ENCODE measurements around the gene POLR1C.
"Not testable (repeated sequence)": the region's sequence is repeated elsewhere in the genome, so short reads cannot be mapped to it uniquely, and the experiment has no call there.

The POLR1C gene

GRCh38 chr6:43516697-43517504, at the start of gene POLR1C, which contains the start of gene YIPF3:
POLR1C (plus strand) TSS chr6:43517089; CDS start chr6:43517110, 21 bp downstream.
YIPF3 (minus strand) TSS chr6:43516926; CDS start chr6:43516807, 119 bp downstream.
- Histone ChIP-seq H3K36me3 (peaks cover 22 to 64% (median 49%) of the 10 kb centered on the region in 3 donors), H3K27ac (peak within 1 kb of the TSS; percentile 79 to 85), H3K4me3 (peak within 1 kb of the TSS; percentile 60 to 85), H3K27me3 (no peaks in the 10 kb centered on the region), H3K9me3 (no peaks in the 10 kb centered on the region), H3K4me1 (peaks cover 0 to 43% (median 30%) of the 10 kb centered on the region in 4 donors)
- intact Hi-C loops (cut with DNase I; ENCODE audit: low total_unique reads): no loop called here
- peak; percentile 97 to 99 for DNase-seq
- TF ChIP-seq CTCF (IDR thresholded peaks at IDR 0.05): no peak

GRCh38 chr6:43467265-43467664, 49.6 kb upstream of the POLR1C start:
- H3K27me3 ChIP-seq: peaks cover 0 to 38% of the 10 kb centered on the region in 2 donors
- H3K4me3 ChIP-seq; H3K27ac ChIP-seq; H3K9me3 ChIP-seq; H3K36me3 ChIP-seq; DNase-seq; H3K4me1 ChIP-seq; intact Hi-C loops (cut with DNase I; ENCODE audit: low total_unique reads): not testable (repeated sequence)

GRCh38 chr6:43467752-43468151, 49.1 kb upstream of the POLR1C start:
- no peak for TF ChIP-seq CTCF (IDR thresholded peaks at IDR 0.05)
- no peaks in the 10 kb centered on the region for H3K9me3 ChIP-seq
- intact Hi-C loops (cut with DNase I; ENCODE audit: low total_unique reads): no loop called here
- H3K4me3 ChIP-seq: no peak overlapping the region
- DNase-seq: no peak
- no peaks in the 10 kb centered on the region for H3K4me1 ChIP-seq
- peaks cover 0 to 38% of the 10 kb centered on the region in 2 donors for H3K27me3 ChIP-seq
- H3K36me3 ChIP-seq: no peaks in the 10 kb centered on the region
- no peak overlapping the region for H3K27ac ChIP-seq

- Histone ChIP-seq H3K9me3 (no peaks in the 10 kb centered on the region), H3K36me3 (no peaks in the 10 kb centered on the region), H3K4me3 (no peak overlapping the region), H3K4me1 (no peaks in the 10 kb centered on the region), H3K27me3 (peaks cover 0 to 35% of the 10 kb centered on the region in 2 donors), H3K27ac (no peak overlapping the region)
- intact Hi-C loops (cut with DNase I; ENCODE audit: low total_unique reads): no loop called here
- no peak for DNase-seq
- TF ChIP-seq CTCF (IDR thresholded peaks at IDR 0.05): no peak
Observed at GRCh38 chr6:43468240-43468639, 48.6 kb upstream of the POLR1C start.

GRCh38 chr6:43468748-43469681, 47.9 kb upstream of the POLR1C start:
- TF ChIP-seq CTCF (IDR thresholded peaks at IDR 0.05): no peak
- DNase-seq: no peak
- H3K27me3 ChIP-seq: peaks cover 0 to 35% of the 10 kb centered on the region in 2 donors

More at GRCh38 chr6:43468748-43469681, 47.9 kb upstream of the POLR1C start:
- H3K4me3 ChIP-seq: no peak overlapping the region
- no peaks in the 10 kb centered on the region for H3K9me3 ChIP-seq
- H3K4me1 ChIP-seq: no peaks in the 10 kb centered on the region
- H3K36me3 ChIP-seq: no peaks in the 10 kb centered on the region
- intact Hi-C loops (cut with DNase I; ENCODE audit: low total_unique reads): no loop called here
- no peak overlapping the region for H3K27ac ChIP-seq

Data from tibial artery (tissue), 4 donors.